Epidermal melanocyte (primary cell): Measurements from ENCODE around the gene ADARB1.

ENCODE experiments used
- DNase-seq: peaks from one replicate; pipeline ENCODE4 v3.0.0; 2011; ENCODE audit warnings: low spot score; ENCODE audit not compliant: insufficient read length

Gene ADARB1

DNA sequence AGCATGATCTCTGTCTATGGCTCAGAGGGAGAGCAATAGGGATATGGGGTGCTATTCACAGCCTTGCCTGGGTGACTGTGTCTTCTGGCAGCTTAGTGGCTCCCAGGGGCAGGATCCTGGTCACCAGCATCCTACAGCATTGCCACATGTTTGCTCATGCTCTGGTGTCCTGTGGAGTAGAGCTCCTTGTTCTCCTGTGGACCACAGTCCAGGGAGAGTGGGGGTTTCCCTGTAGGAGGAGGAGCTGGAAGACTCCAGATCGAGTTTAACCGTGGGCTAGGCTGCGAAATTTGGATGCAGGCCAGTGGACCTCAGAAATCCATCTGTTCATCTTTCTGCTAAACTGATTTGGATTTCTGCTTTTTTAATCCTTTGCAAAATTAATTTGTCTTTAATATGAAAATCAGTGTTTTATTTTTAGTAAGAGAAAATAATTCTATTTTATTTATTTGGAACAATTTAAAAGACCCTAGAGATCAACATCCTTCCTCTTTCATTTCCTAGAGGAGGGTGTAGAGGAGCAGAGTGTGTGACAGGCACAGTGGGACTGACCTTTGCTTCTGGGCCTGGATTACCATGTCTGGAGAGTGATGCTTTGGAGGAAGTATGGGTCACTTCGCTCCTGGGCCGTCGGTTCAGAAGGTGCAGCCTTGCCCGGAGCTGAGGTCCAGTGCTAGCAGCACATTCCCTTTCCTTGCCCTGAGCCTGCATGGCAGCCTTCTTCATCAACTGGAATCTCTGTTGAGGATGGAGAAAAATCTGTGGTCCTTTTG is 17.4 kb downstream of the ADARB1 start:
- DNase-seq, result no peak

DNA sequence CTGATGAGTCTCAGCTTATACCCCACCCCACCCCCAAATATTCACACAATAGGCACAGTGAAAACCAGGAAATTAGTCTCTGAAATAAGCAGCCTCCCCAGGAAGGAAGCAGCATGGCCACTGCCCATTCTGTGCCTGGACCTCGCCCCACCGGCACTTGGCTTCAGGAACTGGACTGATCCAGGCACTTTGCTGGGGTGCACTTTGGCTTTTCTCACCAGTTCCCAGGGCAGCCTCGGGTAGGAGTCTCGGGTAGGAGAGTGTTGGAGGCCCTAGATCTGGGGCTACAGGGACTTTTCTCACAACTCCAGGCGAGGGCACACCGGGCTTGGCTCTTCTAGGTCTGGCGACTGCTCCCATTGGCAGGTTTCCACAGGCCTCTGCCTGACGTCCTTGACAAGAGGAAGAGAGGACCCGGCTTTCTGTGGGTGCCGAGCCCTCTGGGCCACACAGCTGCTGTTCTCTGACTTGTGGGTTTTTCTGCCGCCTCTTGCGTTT is 18.7 kb downstream of the ADARB1 start:
- no peak for DNase-seq

DNA sequence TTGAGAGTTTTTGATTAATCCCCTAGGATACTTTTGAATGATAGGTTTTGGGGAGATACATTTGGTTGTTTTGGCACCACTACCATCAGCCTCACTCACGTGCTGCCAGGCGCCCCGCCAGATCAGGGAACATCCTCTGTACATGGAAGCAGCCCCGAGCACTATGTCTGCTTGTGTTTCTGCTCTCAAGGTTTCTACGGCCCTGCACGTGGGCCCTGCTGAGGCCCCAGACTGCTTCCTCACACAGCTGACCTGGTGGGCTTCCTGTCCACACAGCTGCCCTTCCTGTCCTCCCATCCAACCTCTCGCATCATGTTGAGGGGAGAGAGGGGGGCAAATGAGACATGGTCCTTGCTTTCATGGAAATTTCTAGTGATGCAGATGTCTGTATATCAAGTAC is 20.0 kb downstream of the ADARB1 start:
- no peak for DNase-seq

DNA sequence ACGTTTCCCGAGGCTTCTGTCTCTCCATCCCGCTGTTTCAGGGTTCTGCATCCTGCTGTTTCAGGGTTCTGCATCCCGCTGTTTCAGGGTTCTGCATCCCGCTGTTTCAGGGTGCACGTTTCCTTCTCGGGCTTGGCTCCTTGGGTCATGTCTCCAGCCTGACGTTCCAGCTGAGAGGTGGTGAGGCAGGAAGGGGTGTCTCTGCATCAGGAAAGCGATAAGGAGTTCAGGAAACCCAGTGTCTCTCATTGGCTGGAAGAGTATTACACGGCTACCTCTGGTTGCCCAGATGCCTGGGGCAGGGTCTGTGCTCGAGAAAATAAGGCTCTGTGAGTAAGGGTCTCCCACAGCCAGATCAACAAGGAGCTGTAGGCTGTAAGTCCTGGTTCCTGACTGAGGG is 21.1 kb downstream of the ADARB1 start:
- no peak for DNase-seq

DNA sequence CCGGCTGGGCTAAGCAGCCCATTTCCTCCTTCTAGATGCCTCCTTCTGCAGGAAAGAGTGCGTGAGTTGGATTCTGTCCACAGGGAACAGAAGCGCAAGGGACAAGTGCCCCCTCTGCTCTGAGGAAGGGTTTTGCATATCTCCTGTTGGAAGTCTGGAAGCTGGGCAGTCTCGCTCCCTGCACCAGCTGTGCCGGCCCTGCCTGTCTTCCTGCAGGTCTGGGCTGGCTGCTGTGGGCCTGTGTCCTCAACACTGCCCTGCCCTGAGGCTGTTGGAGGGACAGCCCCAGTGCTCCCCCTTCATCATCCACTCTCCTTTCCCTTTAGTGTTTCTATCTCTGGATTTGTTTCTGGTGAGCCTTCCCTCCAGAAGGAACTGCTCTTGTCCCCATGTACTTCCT is 21.8 kb downstream of the ADARB1 start:
- DNase-seq, result no peak

DNA sequence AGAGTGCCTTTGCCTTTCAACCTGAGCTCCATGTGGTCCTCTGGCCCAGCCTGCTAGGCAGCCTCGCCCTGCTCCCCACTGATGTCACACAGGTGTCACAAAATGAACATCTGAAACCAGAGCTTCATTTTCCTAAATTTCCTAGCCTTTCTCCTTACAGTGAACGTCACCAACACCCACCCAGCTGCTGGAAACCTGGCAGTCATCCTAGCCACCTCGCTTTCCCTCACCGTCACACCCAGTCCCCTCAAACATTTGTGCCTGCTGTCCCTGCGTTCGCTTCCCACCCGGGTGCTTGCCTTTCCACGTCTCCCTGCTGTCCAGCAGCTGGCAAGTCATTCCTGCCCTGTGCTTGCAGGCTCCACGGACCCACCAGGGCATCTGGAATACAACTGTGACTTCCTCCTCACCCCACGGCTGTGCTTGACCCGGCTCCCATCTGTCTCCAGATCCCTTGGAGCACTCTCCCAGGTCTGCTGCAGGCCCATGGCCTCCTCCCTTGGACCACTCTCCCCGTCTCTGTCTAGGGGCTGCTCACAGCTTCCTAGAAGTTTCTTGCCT is 23.5 kb downstream of the ADARB1 start:
- DNase-seq, result no peak

DNA sequence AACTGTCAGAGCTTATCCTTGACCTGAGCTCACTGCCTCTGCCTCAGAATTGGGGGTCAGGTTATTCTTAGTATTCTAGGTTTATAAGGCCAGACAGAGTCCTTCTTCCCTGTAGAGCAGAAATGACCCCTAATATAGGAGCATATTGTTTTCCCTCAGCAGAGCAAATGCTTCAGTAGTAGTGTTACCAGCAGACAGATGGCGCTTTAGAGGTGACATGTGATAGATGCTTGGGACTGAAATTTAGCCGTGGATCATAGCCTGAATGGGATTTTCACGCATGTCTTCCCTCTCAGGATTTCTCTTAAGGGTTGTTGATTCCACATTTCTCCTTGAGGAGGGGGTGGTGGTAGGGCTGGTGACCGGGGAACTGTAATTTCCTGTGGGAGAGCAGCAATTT is 24.5 kb downstream of the ADARB1 start:
- peak; percentile 50 for DNase-seq

DNA sequence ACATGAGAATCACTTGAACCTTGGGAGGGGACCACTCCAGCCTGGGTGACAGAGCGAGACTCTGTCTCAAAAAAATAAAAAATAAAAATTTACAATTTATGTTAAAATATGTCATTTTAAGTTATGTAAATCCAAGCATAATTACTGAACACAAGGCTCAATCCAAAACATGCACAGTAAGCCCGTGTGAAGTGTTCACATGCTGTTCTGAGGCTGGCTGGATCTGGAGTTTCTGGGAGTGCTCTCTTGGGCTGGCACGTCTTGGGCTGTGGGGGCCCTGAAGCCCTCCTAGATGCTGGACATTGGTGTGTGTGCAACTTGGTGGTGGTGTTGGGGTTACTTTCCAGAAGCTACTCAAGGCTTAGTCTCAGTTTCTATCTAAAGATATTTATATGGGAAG is 25.2 kb downstream of the ADARB1 start:
- DNase-seq, result no peak

DNA sequence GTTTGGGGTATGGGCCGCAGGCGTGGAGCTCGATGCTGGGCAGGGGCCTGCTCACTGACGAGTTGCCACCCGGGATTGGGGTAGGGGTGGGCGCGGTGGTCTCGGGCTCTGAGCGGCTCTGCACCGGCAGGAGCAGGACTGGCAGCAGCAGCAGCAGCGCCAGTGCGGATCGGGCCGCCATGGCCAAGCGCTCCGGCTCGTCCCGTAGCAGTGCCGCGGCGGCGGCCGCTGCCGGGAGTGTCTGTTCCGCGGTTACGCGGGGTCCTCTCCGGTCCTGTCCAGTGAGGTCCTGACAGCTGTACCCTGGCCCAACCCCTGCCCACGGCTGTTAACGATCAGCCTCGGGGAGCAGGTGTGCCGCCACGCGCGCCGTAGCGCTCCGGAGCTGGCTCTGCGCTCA is 26.5 kb downstream of the ADARB1 start:
- DNase-seq, result no peak

DNA sequence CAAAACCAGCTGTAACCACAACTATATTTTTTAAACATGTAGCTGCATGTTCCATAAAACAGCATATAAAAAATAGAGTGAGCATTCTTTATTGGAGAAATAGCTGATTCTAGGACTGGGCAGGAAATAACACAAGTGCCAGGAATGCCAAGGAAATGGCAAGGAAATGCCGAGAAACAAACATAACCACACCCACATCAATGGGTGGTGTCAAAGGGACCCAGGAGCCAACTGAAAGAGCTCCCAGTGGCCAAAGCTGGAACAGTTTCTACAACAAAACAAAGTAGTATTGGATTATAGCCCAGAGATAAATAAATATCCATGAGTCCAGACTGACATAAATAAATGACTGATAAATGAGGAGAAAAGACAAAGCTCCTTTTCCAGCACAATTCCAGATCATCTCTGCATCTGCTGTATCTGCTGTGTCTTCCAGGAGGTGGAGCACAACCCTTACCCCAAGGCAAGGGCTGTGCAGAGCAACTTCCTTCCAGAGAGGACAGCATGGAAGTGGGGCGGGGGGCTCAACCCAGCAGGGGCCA is 28.1 kb downstream of the ADARB1 start:
- DNase-seq, result peak; percentile 64

DNA sequence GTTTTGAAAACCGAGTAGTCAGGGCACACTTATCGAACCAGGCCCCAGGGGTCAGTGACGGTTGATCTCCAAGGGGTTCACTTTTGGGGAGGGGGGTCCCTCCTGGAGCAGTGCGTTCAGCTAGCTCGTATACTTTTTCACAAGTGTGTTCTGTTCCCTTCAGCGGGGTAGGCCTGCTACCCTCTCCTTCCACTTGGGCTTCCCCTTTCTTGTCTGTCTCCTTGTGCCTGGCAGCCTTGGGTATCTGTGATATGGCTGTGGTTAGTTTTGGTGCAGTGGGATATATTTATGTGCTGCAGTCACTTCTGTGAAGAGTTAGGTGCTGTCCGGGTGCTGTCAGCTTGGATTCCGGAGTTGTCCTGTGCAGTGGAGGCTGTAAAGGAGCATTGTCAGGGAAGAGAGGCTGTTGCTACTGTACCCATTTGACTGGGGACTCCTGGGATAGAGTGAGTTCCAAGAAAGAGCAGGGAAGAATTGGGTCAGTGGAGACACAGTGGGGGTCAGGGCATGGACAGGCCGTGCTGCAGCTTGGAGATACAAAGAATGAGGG is 29.7 kb downstream of the ADARB1 start:
- no peak for DNase-seq

DNA sequence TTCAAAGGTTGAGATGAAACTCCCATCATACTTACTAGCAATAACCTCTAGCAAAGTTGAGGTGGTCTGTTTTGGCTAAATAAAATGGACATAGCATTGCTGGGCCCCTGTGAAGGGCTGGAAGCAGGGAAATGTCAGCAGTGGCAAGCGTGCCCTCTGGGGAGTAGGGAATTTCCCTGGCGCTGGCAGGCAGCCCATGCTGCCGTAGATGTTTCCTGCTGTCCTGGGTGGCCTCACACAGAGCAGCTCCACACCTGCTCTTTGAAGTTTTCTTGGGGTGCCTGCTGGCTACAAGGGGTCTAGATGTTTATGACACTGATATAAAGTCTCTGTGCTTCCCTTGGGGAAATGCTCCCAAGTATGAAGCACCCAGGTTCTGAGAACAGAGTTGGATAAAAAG is 30.2 kb downstream of the ADARB1 start:
- no peak for DNase-seq

DNA sequence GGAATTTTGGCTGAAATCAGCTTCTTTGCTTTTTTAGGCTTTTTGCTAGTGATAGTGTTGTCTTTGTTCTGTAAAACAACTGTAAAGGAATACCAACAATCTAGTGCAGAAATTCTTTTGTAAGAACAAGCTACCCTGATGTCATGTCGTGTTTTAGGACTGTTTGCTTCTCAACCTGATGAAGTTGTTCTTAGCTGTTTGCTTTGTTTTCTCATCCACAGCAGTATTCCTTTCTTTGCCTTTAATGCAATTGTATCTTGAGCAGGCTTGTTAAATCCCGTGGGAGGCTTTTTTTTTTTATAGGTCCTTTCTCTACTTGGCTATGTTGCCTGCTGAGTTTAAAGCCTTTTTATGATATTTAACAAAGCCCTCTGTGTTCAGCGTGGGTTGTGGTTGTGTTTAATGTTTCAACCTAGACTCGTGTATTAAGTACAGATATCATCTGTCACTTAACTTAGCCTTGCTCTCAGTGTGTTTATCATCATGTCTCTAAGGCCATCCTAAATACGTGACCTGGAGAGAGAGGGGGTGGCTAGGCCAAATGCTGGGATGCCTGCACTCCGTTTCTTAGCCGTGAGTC is 31.6 kb downstream of the ADARB1 start:
- peak; percentile 46 for DNase-seq

DNA sequence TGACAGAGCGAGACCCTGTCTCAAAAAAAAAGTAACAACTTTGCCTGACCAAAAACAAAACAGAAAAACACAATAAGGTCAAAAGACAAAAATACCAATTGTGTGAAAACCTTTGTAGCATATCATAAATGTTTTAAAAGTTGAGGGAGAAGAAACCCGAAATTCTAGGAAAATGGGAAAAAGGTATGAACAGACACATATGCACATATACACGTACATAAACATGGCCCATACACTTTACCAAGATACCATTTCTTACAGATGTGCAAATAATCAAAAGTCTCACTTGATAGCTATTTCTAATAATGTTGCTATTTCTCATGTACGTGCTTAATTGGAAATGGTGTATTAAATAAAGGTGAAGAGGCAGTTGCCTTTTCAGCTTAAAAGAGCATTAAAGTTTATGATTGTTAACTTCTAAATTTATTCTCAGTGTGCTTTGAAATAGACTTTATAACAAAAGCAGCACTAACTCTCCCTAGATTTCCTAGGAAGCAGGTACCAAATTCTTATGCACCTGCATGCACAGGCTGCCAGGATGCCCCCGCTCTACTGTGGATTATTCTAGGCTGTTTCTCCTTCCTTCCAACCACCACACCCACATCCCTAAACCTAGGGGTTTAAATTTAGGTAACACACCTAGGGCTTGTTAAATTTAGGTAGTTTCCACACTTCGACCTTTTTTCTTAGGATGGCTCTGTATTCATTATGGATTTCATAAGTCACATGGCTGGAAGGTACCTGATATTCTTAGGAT is 33.8 kb downstream of the ADARB1 start:
- no peak for DNase-seq

DNA sequence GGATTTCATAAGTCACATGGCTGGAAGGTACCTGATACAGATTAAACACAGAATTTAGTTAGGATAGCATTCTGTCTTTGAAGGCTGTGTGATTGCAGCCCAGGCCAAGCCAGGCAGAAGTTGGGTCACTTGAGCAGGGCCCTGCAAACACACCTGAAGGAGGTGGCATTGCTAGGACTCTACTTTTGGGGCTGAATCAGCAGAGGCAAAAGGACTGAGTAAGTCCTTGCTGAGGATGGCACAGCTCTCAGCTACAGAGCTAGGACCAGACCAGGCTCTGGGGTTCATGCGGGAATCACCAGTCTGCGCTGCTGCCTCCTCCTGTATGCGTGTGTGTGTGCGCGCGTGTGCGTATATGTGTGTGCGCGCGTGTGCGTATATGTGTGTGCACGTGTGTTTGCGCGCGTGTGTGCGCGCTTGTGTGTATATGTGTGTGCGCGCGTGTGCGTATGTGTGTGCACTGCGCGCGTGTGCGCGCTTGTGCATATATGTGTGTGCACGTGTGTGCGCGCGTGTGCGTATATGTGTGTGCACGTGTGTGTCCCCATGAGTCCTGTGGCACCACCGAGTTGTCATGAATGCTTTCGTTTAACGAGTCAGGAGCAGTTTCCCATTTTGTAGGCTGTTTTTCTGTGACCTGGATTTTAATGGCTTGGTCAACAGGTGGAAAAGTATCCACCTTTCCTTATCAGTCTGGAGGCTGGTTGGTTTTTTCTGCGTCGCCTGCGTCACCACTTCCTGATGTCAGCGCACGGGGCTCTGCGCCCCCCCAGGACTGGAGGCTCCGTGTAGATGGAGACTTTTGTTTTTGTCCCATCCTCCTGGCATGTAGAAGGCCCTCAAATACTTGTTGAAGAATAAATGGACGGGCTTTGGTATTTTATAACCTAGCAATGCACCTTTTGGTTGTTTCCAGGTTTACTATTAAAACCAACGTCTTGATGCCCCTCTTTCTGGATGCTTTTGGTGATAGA is 34.7 kb downstream of the ADARB1 start:
- no peak for DNase-seq

DNA sequence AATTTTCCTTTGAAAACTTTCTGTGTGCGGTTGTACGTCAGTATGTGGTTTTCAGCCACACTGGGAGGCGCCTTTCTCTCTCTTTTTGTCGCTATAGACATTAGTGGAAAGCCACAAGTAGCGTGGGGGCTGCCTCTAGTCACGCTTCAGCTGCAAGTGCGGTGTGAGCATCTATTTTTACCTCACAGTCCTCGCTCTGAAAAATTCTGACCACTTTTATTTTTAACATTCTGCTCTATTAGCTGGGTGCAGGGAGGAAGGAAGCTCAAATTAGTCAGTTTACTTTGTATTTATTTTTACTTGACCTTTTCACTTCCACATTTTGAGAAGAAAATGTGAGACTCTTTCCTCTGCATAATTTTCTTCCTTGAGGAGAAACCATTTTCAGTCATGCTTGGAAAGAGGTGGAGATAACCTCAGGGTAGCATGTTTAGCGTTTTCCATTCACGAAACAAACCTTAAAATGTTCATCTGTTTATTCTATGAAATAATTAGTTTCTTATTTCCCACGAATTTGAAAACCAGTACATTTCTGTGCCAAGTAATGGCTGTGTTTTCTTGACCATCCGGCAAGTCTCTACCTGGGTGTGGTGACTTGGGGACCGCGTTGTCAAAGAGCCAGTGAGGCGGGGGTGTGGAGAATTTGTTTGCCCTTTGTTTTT is 35.6 kb downstream of the ADARB1 start:
- no peak for DNase-seq

DNA sequence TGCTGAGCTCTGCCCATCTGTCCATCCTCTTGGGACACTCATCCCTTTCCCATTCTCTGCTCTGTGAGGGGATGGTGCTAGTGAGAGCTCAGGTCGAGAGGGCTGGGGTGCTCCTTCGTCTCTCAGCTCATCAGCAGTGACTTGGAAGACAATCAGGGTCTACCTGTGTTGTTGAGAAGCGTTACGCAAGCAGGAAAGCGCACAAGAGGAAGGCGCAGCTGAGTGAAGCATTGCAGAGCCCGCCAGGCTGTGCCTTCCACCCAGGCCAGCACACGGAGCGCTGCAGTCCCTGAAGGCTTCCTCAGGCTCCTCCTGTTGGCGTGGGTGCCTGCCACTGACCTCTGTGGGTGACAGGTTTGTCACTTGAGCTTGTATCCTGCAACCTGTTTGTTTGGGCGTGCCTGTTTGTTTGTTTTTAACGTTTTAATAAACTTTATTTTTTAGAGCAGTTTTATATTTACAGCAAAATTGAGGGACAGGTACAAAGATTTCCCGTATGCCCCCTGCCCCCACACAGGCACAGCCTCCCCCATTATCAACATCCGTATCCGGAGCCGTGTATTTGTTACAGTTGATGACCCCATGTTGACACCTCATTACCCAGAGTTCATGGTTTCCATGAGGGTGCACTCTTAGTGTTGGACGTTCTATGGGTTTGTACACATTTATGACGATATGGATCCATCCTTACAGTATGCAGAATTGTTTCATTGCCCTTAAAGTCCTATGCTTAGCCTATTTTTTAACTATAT is 36.7 kb downstream of the ADARB1 start:
- DNase-seq, result no peak

DNA sequence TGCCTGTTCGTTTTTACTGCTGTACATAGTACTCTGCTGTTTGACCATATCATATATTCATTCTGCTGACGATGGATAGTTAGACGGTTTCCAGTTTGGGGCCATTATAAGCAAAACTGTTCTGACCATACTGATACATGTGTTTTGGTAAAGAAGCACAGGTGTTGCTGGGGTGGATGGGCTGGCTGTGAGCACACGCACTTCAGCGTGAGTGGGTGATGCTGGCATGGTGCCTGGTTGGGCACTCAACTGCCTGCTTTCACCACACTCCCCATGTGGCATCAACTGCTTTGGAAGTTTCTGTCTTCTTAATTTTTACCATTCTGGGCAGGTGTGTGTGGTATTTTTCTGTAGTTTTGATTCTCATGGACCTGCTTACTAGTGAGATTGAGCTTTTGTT is 37.3 kb downstream of the ADARB1 start:
- DNase-seq, result no peak

DNA sequence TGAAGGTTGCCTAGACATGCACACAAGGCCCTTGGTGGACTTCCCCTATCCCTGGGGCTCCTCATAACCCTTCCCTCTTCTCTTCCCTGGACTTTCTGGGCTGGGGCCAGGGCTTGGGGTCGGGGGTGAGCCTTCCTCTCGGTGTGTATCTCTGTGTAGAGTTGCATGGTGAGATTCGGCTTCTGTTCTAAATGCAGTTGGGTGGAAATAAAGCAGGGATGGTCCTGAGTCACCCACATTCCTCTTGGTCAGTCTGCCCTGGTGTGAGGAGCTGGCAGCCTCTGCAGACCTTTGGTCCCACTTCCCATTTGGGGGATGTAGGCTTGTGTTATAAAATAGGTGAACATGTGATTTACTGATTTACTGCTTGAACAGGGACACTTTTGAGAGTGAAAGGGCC is 38.0 kb downstream of the ADARB1 start:
- no peak for DNase-seq
